Uterus (tissue), 4 donors: ENCODE measurements around the gene TMEM25. TPM values are rescaled to one million over a fixed set of nuclear protein-coding genes. Genes with fewer than 3 reads are reported as not detected.
"Not testable (repeated sequence)": the region's sequence is repeated elsewhere in the genome, so short reads cannot be mapped to it uniquely, and the experiment has no call there.

Experiments used
- DNase-seq, 2 donors: peaks; one replicate each; pipeline ENCODE4 v3.0.0-alpha.2; 2019 to 2020
- H3K27ac ChIP-seq, 2 donors: fragments of 200-600 bp; sonication (generic); 1 replicate in 1 of 2; 2 replicates in 1 of 2; pipeline ENCODE4 v1.5.1; 2016 to 2018
- H3K27me3 ChIP-seq, 2 donors: fragments of 200-600 bp; sonication (generic); one replicate each; pipeline ENCODE4 v1.5.1; 2018 to 2019; ENCODE audit warnings: control low read depth in 1 of 2
- H3K36me3 ChIP-seq, 2 donors: fragments of 200-600 bp; sonication (generic); one replicate each; pipeline ENCODE4 v1.5.1; 2019; ENCODE audit warnings: control low read depth in 1 of 2
- H3K4me1 ChIP-seq, 2 donors: fragments of 200-600 bp; sonication (generic); one replicate each; pipeline ENCODE4 v1.5.1; 2018 to 2019; ENCODE audit warnings: control low read depth in 1 of 2
- H3K4me3 ChIP-seq, 2 donors: fragments of 200-600 bp; sonication (generic); 1 replicate in 1 of 2; 2 replicates in 1 of 2; pipeline ENCODE4 v1.5.1; 2018 to 2019; ENCODE audit warnings: mild to moderate bottlenecking in 1 of 2
- H3K9me3 ChIP-seq, 2 donors: fragments of 200-600 bp; sonication (generic); one replicate each; pipeline ENCODE4 v1.5.1; 2019; ENCODE audit warnings: control low read depth in 1 of 2
- POLR2A ChIP-seq, 2 donors: fragments of 450-650 bp; IDR thresholded peaks; one replicate each; pipeline ENCODE4 v1.6.1; 2016; ENCODE audit warnings: antibody characterized with exemption in 2 of 2, mild to moderate bottlenecking in 1 of 2, moderate library complexity in 1 of 2
- intact Hi-C: fragments of 100-400 bp; cut with DNase I; formaldehyde crosslinking; loops from one replicate; pipeline ENCODE4 v1.15.1; 2023; ENCODE audit warnings: low total_unique reads
- total RNA-seq, 4 donors: library from RNA; depleted of rRNA in 3 of 4; stranded (reverse); fragments of >200 nt in 3 of 4; gene quantifications; one replicate each; pipeline versions ENCODE4 v1.1.0 to v1.2.4, GENCODE V29; 2014 to 2023
- TF ChIP-seq, protein P1 (sequence below), 4 experiments: fragments of 200-600 bp in 2 of 4; fragments of 450-650 bp in 2 of 4; sonication (generic) in 2 of 4; IDR thresholded peaks; one replicate each; pipeline ENCODE4 v1.5.1; 2016 to 2019; ENCODE audit warnings: antibody characterized with exemption in 4 of 4, mild to moderate bottlenecking in 2 of 4, moderate library complexity in 1 of 4
- donor health status: DM: yes; HTN: yes; CAD: no.

The TMEM25 gene
- total RNA-seq, 4 donors from 2014 or later = 6.1 to 26.8 (median 15.8) TPM

DNA sequence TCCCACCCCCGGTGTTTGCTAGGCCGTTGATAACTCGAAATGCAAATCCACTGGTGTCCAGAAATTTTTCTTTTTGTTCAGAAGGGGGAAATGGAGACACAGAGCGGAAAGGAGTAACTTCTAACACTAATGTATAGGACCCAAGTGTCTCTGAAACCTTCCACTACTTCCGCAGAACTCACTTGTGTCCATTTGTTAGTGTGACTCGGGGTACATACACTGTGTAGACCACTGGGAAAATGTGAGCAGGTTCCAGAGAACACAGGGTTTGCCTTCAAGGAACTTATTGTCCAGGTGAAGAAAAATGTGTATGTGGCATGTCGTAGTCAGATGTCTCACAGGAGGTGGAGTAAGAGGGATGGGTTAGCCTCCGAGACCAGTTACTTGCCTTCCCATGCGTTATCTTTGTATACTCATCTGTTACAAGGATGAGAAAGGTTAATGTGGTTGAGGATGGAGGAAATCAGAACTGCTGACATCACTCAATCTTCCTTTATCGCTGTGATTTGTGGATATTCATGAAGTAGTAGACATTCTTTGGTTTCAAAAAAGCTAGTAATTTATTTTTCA lies 42.1 kb downstream of the TMEM25 start:
- intact Hi-C loops = no loop called here
- peaks cover 0 to 20% of the 10 kb centered on the region in 2 donors for H3K4me1 ChIP-seq
- peak overlapping the region; percentile 95 to 96 for H3K27ac ChIP-seq

GRCh38 chr11:118574636-118575035 lies 43.6 kb downstream of the TMEM25 start:
- peak overlapping the region; percentile 3 to 8 for H3K4me3 ChIP-seq
- no peaks in the 10 kb centered on the region for H3K27me3 ChIP-seq
- peak overlapping the region in 1 of 2 donors; percentile 0 for H3K27ac ChIP-seq
- no peak for DNase-seq
- TF ChIP-seq POLR2A (IDR thresholded peaks at IDR 0.05) = no peak
- TF ChIP-seq, protein P1, sequence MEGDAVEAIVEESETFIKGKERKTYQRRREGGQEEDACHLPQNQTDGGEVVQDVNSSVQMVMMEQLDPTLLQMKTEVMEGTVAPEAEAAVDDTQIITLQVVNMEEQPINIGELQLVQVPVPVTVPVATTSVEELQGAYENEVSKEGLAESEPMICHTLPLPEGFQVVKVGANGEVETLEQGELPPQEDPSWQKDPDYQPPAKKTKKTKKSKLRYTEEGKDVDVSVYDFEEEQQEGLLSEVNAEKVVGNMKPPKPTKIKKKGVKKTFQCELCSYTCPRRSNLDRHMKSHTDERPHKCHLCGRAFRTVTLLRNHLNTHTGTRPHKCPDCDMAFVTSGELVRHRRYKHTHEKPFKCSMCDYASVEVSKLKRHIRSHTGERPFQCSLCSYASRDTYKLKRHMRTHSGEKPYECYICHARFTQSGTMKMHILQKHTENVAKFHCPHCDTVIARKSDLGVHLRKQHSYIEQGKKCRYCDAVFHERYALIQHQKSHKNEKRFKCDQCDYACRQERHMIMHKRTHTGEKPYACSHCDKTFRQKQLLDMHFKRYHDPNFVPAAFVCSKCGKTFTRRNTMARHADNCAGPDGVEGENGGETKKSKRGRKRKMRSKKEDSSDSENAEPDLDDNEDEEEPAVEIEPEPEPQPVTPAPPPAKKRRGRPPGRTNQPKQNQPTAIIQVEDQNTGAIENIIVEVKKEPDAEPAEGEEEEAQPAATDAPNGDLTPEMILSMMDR (IDR thresholded peaks at IDR 0.05) = no peak
- H3K9me3 ChIP-seq = no peaks in the 10 kb centered on the region
- peaks cover 0 to 20% of the 10 kb centered on the region in 2 donors for H3K4me1 ChIP-seq
- intact Hi-C loops = no loop called here
- no peaks in the 10 kb centered on the region for H3K36me3 ChIP-seq

More for the DNA sequence above, 42.1 kb downstream of the TMEM25 start:
- Histone ChIP-seq H3K27me3 (no peaks in the 10 kb centered on the region), H3K4me3 (peak overlapping the region; percentile 71 to 97), H3K9me3 (no peaks in the 10 kb centered on the region), H3K36me3 (no peaks in the 10 kb centered on the region)
- no peak for DNase-seq
- TF ChIP-seq, protein P1 (IDR thresholded peaks at IDR 0.05) = no peak
- no peak for TF ChIP-seq POLR2A (IDR thresholded peaks at IDR 0.05)

- H3K27ac ChIP-seq, H3K4me3 ChIP-seq, H3K36me3 ChIP-seq, H3K27me3 ChIP-seq, H3K9me3 ChIP-seq, intact Hi-C loops, DNase-seq: not testable (repeated sequence)
- peaks cover 0 to 20% of the 10 kb centered on the region in 2 donors for H3K4me1 ChIP-seq
These were observed 47.0 kb downstream of the TMEM25 start for GRCh38 chr11:118577995-118578394.

- Histone ChIP-seq H3K27ac (peak overlapping the region in 1 of 2 donors; percentile 50), H3K4me1 (peaks cover 0 to 5% of the 10 kb centered on the region in 2 donors), H3K27me3 (no peaks in the 10 kb centered on the region), H3K4me3 (no peak overlapping the region), H3K9me3 (no peaks in the 10 kb centered on the region), H3K36me3 (no peaks in the 10 kb centered on the region)
- intact Hi-C loops = no loop called here
- DNase-seq = no peak
- TF ChIP-seq POLR2A (IDR thresholded peaks at IDR 0.05) = no peak
- TF ChIP-seq, protein P1 (IDR thresholded peaks at IDR 0.05) = no peak
These were observed 50.1 kb downstream of the TMEM25 start for GRCh38 chr11:118581057-118581456.

Other genes with a start within 250 kb of the TMEM25 start
- gene CD3E, start 226.5 kb upstream of the TMEM25 start, total RNA-seq = 1 to 10 TPM in 1 of 4 donors, under 1 TPM in 1, not detected in 2; 0.48 to 2.4 TPM
- 1 to 10 TPM in 1 of 4 donors, not detected in 3; 1.7 TPM for gene CD3D, start 188.5 kb upstream of the TMEM25 start, total RNA-seq
- gene CD3G, start 186.8 kb upstream of the TMEM25 start, total RNA-seq = 1 to 10 TPM in 1 of 4 donors, under 1 TPM in 1, not detected in 2; 0.34 to 6.2 TPM
- 10 to 100 TPM; 31.0 to 41.2 (median 33.3) TPM for gene UBE4A, start 171.6 kb upstream of the TMEM25 start, total RNA-seq
- gene ATP5MG, start 129.6 kb upstream of the TMEM25 start, total RNA-seq = 100 to 1,000 TPM in 3 of 4 donors, 10 to 100 TPM in 1; 36.4 to 274 (median 152) TPM
- 100 to 1,000 TPM in 1 of 4 donors, 10 to 100 TPM in 3; 41.0 to 142 (median 73.9) TPM for gene KMT2A, start 94.7 kb upstream of the TMEM25 start, total RNA-seq
- 1 to 10 TPM in 1 of 4 donors, not detected in 3; 1.8 TPM for gene TTC36, start 3.7 kb upstream of the TMEM25 start, total RNA-seq
- 10 to 100 TPM; 37.4 to 73.5 (median 58.7) TPM for gene IFT46, start 34.7 kb downstream of the TMEM25 start, total RNA-seq
- gene ARCN1, start 41.2 kb downstream of the TMEM25 start, total RNA-seq = 100 to 1,000 TPM in 2 of 4 donors, 10 to 100 TPM in 2; 55.3 to 154 (median 112) TPM
- 100 to 1,000 TPM in 3 of 4 donors, 10 to 100 TPM in 1; 53.5 to 517 (median 287) TPM for gene PHLDB1, start 76.4 kb downstream of the TMEM25 start, total RNA-seq
- not detected for gene TREH, start 148.5 kb downstream of the TMEM25 start, total RNA-seq